ENCODE measurements around the gene GJD4.

The GJD4 gene

GRCh38 chr10:35605191-35605590 is at the start of gene GJD4:
Gene GJD4 (plus strand): TSS chr10:35605341. CDS start chr10:35605568, 227 bp downstream.
- DNase-seq, result no peak

GRCh38 chr10:35555962-35556930 is 48.9 kb upstream of the GJD4 start:
- no peak for DNase-seq

GRCh38 chr10:35558276-35558675 is 46.9 kb upstream of the GJD4 start:
- DNase-seq, result no peak

GRCh38 chr10:35559416-35559815 is 45.7 kb upstream of the GJD4 start:
- no peak for DNase-seq

GRCh38 chr10:35561715-35562114 is 43.4 kb upstream of the GJD4 start:
- DNase-seq, result no peak

- DNase-seq, result no peak
Observed at GRCh38 chr10:35562427-35562826, 42.7 kb upstream of the GJD4 start.

GRCh38 chr10:35563261-35563891 is 41.8 kb upstream of the GJD4 start:
- DNase-seq, result peak; percentile 38

GRCh38 chr10:35564341-35564968 is 40.7 kb upstream of the GJD4 start:
- no peak for DNase-seq

- DNase-seq, result no peak
Observed at GRCh38 chr10:35565602-35566081, 39.5 kb upstream of the GJD4 start.

GRCh38 chr10:35567951-35568350 is 37.2 kb upstream of the GJD4 start:
- no peak for DNase-seq

- no peak for DNase-seq
Observed at GRCh38 chr10:35568483-35569015, 36.6 kb upstream of the GJD4 start.

- DNase-seq, result no peak
Observed at GRCh38 chr10:35569111-35569707, 35.9 kb upstream of the GJD4 start.

- DNase-seq, result no peak
Observed at GRCh38 chr10:35569836-35570235, 35.3 kb upstream of the GJD4 start.

GRCh38 chr10:35570397-35570796 is 34.7 kb upstream of the GJD4 start:
- no peak for DNase-seq

- DNase-seq, result no peak
Observed at GRCh38 chr10:35572583-35572982, 32.6 kb upstream of the GJD4 start.

- no peak for DNase-seq
Observed at GRCh38 chr10:35573796-35574195, 31.3 kb upstream of the GJD4 start.

GRCh38 chr10:35574924-35575352 is 30.2 kb upstream of the GJD4 start:
- DNase-seq, result no peak

GRCh38 chr10:35575640-35576039 is 29.5 kb upstream of the GJD4 start:
- DNase-seq, result no peak

GRCh38 chr10:35576730-35577129 is 28.4 kb upstream of the GJD4 start:
- DNase-seq, result no peak

GRCh38 chr10:35577926-35578617 is 27.1 kb upstream of the GJD4 start:
- DNase-seq, result no peak

GRCh38 chr10:35578618-35578956 is 26.6 kb upstream of the GJD4 start:
- DNase-seq, result no peak

- no peak for DNase-seq
Observed at GRCh38 chr10:35579116-35579515, 26.0 kb upstream of the GJD4 start.

Data from NCI-H2227 treated with DMSO at 0.1 percent for 48 hours (cell line).